Stimulated activated CD4-positive, alpha-beta T cell treated with anti-CD3 and anti-CD28 coated beads, Interleukin-15, amount 100 ng/mL, for 48 hours (primary cell): ENCODE measurements around the gene GSTA5.
A peak's percentile ranks its signal among the peaks of the same experiment; 100 is the strongest.
"Not testable (repeated sequence)": the region's sequence is repeated elsewhere in the genome, so short reads cannot be mapped to it uniquely, and the experiment has no call there.

Source experiments
- DNase-seq, 2 donors: peaks; one replicate each; pipeline ENCODE4 v3.0.0-alpha.2; 2020; ENCODE audit warnings: low read depth in 2 of 2

GSTA5 gene

GRCh38 chr6:52834481-52834880 lies 6.1 kb downstream of the GSTA5 start:
- DNase-seq, result no peak

GRCh38 chr6:52830869-52831268 lies 9.7 kb downstream of the GSTA5 start:
- DNase-seq, result not testable (repeated sequence)

GRCh38 chr6:52829046-52829817 lies 11.4 kb downstream of the GSTA5 start:
- DNase-seq, result no peak

GRCh38 chr6:52828621-52829020 lies 12.0 kb downstream of the GSTA5 start:
- not testable (repeated sequence) for DNase-seq

GRCh38 chr6:52827073-52827783 lies 13.4 kb downstream of the GSTA5 start:
- DNase-seq, result not testable (repeated sequence)

GRCh38 chr6:52826513-52826912 lies 14.1 kb downstream of the GSTA5 start:
- DNase-seq, result no peak

- DNase-seq, result not testable (repeated sequence)
Observed at GRCh38 chr6:52825900-52826459, 14.6 kb downstream of the GSTA5 start.

GRCh38 chr6:52825270-52825793 lies 15.3 kb downstream of the GSTA5 start:
- not testable (repeated sequence) for DNase-seq

- no peak for DNase-seq
Observed at GRCh38 chr6:52821842-52822241, 18.8 kb downstream of the GSTA5 start.

GRCh38 chr6:52820198-52820597 lies 20.4 kb downstream of the GSTA5 start:
- no peak for DNase-seq

- peak; percentile 23 to 25 for DNase-seq
Observed at GRCh38 chr6:52815167-52816092, 25.2 kb downstream of the GSTA5 start.

GRCh38 chr6:52814545-52814944 lies 26.1 kb downstream of the GSTA5 start:
- DNase-seq, result not testable (repeated sequence)

GRCh38 chr6:52809777-52810176 lies 30.8 kb downstream of the GSTA5 start:
- not testable (repeated sequence) for DNase-seq

GRCh38 chr6:52808660-52809059 lies 32.0 kb downstream of the GSTA5 start:
- no peak for DNase-seq

- not testable (repeated sequence) for DNase-seq
Observed at GRCh38 chr6:52803668-52804255, 36.9 kb downstream of the GSTA5 start, which contains the start of gene GSTA1. GSTA1 (minus strand) TSS chr6:52803816; CDS start chr6:52799267, 4,549 bp downstream.

- no peak for DNase-seq
Observed at GRCh38 chr6:52802806-52803205, 37.8 kb downstream of the GSTA5 start.

- no peak for DNase-seq
Observed at GRCh38 chr6:52801188-52801841, 39.3 kb downstream of the GSTA5 start.

- not testable (repeated sequence) for DNase-seq
Observed at GRCh38 chr6:52799272-52799671, 41.3 kb downstream of the GSTA5 start.

- not testable (repeated sequence) for DNase-seq
Observed at GRCh38 chr6:52794366-52794765, 46.2 kb downstream of the GSTA5 start.

GRCh38 chr6:52790861-52791260 lies 49.8 kb downstream of the GSTA5 start:
- no peak for DNase-seq
